ENCODE results near the gene KDM2B. TPM values are rescaled to one million over a fixed set of nuclear protein-coding genes. Genes with fewer than 3 reads are reported as not detected.
A peak's percentile ranks its signal among the peaks of the same experiment; 100 is the strongest.

KDM2B gene
- total RNA-seq, 2 donors from 2014 or later: 43.4 to 47.7 TPM

DNA sequence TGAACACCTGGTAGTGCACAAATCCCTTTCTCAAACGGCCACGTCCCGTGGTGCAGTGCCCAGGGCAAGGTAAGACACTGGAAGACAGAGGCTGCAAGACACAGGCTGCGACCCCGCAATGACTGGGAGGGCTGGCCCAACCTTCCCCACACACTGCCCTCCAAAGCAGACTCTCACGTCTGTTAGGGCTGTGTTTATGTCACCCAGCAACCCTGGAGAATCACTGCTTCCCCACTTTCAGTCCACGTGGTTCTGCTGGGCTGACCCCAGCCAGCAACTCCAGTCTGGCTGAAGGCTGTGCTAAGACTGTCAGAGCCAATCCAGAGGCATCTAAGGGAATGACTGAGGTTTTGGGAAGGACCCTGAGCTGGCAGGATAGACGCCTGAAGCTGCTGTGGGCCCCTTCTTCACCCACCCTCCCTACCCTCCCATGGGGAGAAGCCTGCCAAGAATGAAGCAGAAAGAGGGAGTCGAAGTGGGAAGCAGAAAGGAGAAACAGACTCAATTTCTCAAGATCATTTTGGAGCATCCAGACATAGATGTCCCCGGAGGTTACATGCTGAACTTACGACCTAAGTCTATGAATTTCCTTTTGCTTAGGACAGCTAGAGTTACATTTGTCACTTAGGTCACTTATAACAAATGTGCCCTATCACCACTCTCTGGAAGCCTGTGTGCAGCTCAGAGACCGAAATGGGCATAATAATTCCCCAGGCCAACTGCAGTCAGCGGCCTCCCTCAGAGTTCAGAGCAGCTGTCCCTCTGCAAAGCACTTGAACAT, 11.7 kb downstream of the KDM2B start:
- peaks cover 2 to 11% of the 10 kb centered on the region in 2 donors for H3K36me3 Mint-ChIP-seq (ENCODE audit: insufficient read depth in 2 of 2)
- H3K27ac Mint-ChIP-seq: no peak overlapping the region
- no peaks in the 10 kb centered on the region for H3K27me3 Mint-ChIP-seq (ENCODE audit: low read depth)
- H3K4me3 Mint-ChIP-seq: no peak overlapping the region
- no peaks in the 10 kb centered on the region for H3K9me3 Mint-ChIP-seq
- DNase-seq (no peak), ATAC-seq (replicated peaks in 1 of 2) (no peak)
- H3K4me1 Mint-ChIP-seq (ENCODE audit: low read depth): peaks cover 11% of the 10 kb centered on the region

DNA sequence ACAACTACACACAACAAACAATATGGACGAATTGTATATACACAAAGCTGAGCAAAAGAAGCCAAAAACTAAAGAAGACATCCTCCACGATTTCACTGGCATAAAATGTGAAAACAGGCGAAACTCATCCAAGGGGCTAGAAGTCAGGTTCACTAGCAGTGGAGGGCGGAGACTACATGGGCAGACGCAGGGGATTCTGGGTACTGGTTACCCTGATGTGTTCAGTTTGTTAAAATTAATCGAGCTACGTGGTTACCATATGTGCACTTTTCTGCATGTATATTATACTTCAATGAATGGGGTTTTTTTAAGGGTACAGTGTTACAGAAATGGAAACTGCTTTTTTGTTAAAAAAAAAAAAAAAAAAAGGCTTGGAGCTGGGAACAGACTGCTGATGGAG, 12.3 kb downstream of the KDM2B start:
- no peaks in the 10 kb centered on the region for H3K27me3 Mint-ChIP-seq (ENCODE audit: low read depth)
- DNase-seq (no peak), ATAC-seq (replicated peaks in 1 of 2) (no peak)
- H3K4me1 Mint-ChIP-seq (ENCODE audit: low read depth): peaks cover 11% of the 10 kb centered on the region
- no peak overlapping the region for H3K4me3 Mint-ChIP-seq
- H3K9me3 Mint-ChIP-seq: no peaks in the 10 kb centered on the region
- H3K36me3 Mint-ChIP-seq (ENCODE audit: insufficient read depth in 2 of 2): peaks cover 2 to 11% of the 10 kb centered on the region in 2 donors
- no peak overlapping the region for H3K27ac Mint-ChIP-seq

DNA sequence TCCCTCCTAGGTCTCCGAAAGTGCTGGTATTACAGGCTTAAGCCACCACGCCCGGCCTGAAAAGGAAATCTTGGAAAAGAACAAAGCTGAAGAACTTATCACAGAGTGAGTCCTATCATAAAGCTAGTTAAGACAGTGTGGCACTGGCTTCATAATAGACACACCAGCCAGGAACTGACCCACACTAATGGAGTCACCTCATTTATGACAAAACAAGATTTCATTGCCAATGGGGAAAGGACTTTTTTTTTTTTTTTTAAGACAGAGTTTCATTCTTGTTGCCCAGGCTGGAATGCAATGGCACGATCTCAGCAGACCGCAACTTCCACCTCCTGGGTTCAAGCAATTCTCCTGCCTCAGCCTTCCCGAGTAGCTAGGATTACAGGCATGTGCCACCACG, 15.7 kb downstream of the KDM2B start:
- Mint-ChIP-seq H3K4me1 (ENCODE audit: low read depth) (peaks cover 11% of the 10 kb centered on the region), H3K36me3 (ENCODE audit: insufficient read depth in 2 of 2) (peaks cover 0 to 2% of the 10 kb centered on the region in 2 donors), H3K27me3 (ENCODE audit: low read depth) (no peaks in the 10 kb centered on the region), H3K27ac (no peak overlapping the region), H3K9me3 (no peaks in the 10 kb centered on the region), H3K4me3 (no peak overlapping the region)
- DNase-seq (no peak), ATAC-seq (replicated peaks in 1 of 2) (no peak)

DNA sequence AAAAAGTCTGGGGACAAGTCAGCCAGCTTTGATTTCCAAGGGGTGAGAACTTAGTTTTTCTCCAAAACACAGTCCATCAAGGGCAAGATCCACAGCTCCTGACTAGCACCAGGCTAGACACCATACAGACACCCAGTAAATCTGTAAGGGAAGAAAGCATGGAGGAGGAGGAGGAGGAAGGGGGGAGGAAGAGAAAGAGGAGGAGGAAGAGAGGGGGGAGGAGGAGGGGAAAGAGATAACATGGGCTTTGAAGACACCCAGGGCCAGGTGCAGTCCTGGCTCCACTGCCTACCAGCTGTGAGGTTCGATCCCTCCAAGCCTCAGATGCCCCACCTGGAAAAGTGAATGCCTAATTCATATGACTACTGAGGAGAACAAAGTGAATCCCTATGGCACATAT, 18.3 kb downstream of the KDM2B start:
- DNase-seq (no peak), ATAC-seq (replicated peaks in 1 of 2) (no peak)
- no peak overlapping the region for H3K4me3 Mint-ChIP-seq
- H3K27ac Mint-ChIP-seq: no peak overlapping the region
- H3K9me3 Mint-ChIP-seq: no peaks in the 10 kb centered on the region
- peaks cover 7% of the 10 kb centered on the region for H3K4me1 Mint-ChIP-seq (ENCODE audit: low read depth)
- no peaks in the 10 kb centered on the region for H3K27me3 Mint-ChIP-seq (ENCODE audit: low read depth)
- no peaks in the 10 kb centered on the region for H3K36me3 Mint-ChIP-seq (ENCODE audit: insufficient read depth in 2 of 2)

- ATAC-seq (replicated peaks in 1 of 2) (no peak), DNase-seq (no peak)
- Mint-ChIP-seq H3K9me3 (no peaks in the 10 kb centered on the region), H3K27me3 (ENCODE audit: low read depth) (no peaks in the 10 kb centered on the region), H3K27ac (no peak overlapping the region), H3K36me3 (ENCODE audit: insufficient read depth in 2 of 2) (no peaks in the 10 kb centered on the region), H3K4me3 (no peak overlapping the region), H3K4me1 (ENCODE audit: low read depth) (peaks cover 5% of the 10 kb centered on the region)
These were observed 19.8 kb downstream of the KDM2B start for GRCh38 chr12:121561009-121561395.

DNA sequence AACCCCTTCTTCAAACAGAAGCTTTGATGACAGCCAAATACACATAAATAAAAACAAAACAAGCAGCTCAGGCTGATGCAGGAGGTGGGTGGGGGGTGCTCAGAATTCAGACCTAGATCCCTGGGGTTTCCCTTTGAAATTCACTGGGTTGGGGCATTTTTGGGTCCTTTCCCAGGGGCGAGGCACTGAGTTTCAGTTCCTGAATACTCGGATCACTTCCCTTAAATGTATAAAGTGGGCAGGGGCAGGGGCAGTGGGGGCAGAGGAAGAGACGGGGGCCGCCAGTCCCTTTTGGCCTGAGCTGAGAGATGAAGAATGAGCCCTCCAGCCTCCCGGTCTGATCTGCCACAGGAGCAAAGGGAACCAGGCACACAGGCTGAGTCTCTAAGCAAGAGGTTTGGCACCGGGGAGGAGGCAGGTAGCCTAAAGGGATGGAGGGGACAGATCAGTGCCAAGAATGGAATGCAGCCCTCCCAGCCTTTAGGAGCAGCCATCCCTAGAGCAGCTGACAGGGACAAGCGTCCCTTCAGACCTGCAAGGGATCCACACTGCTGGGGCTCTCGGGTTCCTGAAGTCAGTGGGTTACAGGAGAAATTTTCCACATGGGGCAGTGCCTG, 20.3 kb downstream of the KDM2B start:
- Mint-ChIP-seq H3K36me3 (ENCODE audit: insufficient read depth in 2 of 2) (no peaks in the 10 kb centered on the region), H3K4me3 (no peak overlapping the region), H3K4me1 (ENCODE audit: low read depth) (peaks cover 5% of the 10 kb centered on the region), H3K9me3 (no peaks in the 10 kb centered on the region), H3K27me3 (ENCODE audit: low read depth) (no peaks in the 10 kb centered on the region), H3K27ac (no peak overlapping the region)
- ATAC-seq (replicated peaks in 1 of 2) (no peak), DNase-seq (no peak)

DNA sequence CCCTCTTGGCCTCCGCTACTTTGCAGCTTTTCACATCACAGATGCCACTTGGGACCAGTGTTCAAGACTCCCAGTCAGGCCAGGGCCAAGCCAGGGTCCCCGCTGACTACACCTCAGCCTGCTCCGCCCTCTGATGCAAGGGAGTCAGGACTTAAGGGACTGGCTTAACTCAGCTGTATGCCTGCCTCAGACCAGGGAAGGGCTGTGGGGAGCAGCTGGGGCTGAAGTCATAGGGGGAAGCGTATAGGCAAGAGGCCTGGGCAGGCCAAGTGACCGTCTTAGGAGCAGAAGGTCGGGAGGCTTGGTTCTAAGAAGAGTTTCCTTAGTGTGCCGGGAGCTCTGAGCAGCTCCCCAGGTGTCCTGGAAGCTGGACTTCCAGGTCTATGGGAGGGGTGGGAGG, 21.9 kb downstream of the KDM2B start:
- no peak overlapping the region for H3K4me3 Mint-ChIP-seq
- peak overlapping the region; percentile 27 for H3K27ac Mint-ChIP-seq
- H3K27me3 Mint-ChIP-seq (ENCODE audit: low read depth): no peaks in the 10 kb centered on the region
- no peak for ATAC-seq (replicated peaks in 1 of 2)
- H3K4me1 Mint-ChIP-seq (ENCODE audit: low read depth): peaks cover 5% of the 10 kb centered on the region
- no peaks in the 10 kb centered on the region for H3K9me3 Mint-ChIP-seq
- no peaks in the 10 kb centered on the region for H3K36me3 Mint-ChIP-seq (ENCODE audit: insufficient read depth in 2 of 2)
- DNase-seq: no peak

GRCh38 chr12:121550974-121551634, 29.7 kb downstream of the KDM2B start:
- no peaks in the 10 kb centered on the region for H3K27me3 Mint-ChIP-seq (ENCODE audit: low read depth)
- H3K9me3 Mint-ChIP-seq: no peaks in the 10 kb centered on the region
- no peak for ATAC-seq (replicated peaks in 1 of 2)
- DNase-seq: no peak
- peaks cover 6% of the 10 kb centered on the region for H3K4me1 Mint-ChIP-seq (ENCODE audit: low read depth)
- no peaks in the 10 kb centered on the region for H3K36me3 Mint-ChIP-seq (ENCODE audit: insufficient read depth in 2 of 2)
- H3K27ac Mint-ChIP-seq: no peak overlapping the region
- H3K4me3 Mint-ChIP-seq: no peak overlapping the region

DNA sequence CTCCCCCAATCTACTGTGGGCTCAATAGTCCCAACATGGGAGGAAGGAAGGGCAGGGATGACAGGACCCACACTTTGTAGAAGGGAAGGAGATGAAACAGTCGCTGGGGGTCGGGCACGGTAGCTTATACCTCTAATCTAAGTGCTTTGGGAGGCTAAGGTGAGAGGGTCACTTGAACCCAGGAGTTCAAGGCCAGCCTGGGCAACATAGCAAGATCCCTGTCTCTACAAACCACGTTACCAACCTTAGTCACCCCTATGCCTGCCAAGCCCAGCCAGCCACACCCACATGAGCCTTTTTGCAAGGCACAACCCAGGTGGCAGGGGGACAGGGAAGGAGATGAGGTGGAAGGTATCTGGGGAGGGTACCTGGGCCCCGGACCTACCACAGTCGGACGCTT, 31.7 kb downstream of the KDM2B start:
- Mint-ChIP-seq H3K27me3 (ENCODE audit: low read depth) (no peaks in the 10 kb centered on the region), H3K4me3 (no peak overlapping the region), H3K36me3 (ENCODE audit: insufficient read depth in 2 of 2) (no peaks in the 10 kb centered on the region), H3K27ac (no peak overlapping the region), H3K4me1 (ENCODE audit: low read depth) (peaks cover 6% of the 10 kb centered on the region), H3K9me3 (no peaks in the 10 kb centered on the region)
- ATAC-seq (replicated peaks in 1 of 2) (no peak), DNase-seq (no peak)

GRCh38 chr12:121545480-121545879, 35.3 kb downstream of the KDM2B start:
- no peak overlapping the region for H3K4me3 Mint-ChIP-seq
- H3K9me3 Mint-ChIP-seq: no peaks in the 10 kb centered on the region
- no peak overlapping the region for H3K27ac Mint-ChIP-seq
- peaks cover 8% of the 10 kb centered on the region for H3K4me1 Mint-ChIP-seq (ENCODE audit: low read depth)
- no peaks in the 10 kb centered on the region for H3K36me3 Mint-ChIP-seq (ENCODE audit: insufficient read depth in 2 of 2)
- DNase-seq: no peak
- no peaks in the 10 kb centered on the region for H3K27me3 Mint-ChIP-seq (ENCODE audit: low read depth)
- no peak for ATAC-seq (replicated peaks in 1 of 2)

GRCh38 chr12:121543786-121544185, 37.0 kb downstream of the KDM2B start:
- Mint-ChIP-seq H3K27me3 (ENCODE audit: low read depth) (no peaks in the 10 kb centered on the region), H3K27ac (no peak overlapping the region), H3K9me3 (no peaks in the 10 kb centered on the region), H3K36me3 (ENCODE audit: insufficient read depth in 2 of 2) (no peaks in the 10 kb centered on the region), H3K4me1 (ENCODE audit: low read depth) (peaks cover 12% of the 10 kb centered on the region), H3K4me3 (no peak overlapping the region)
- ATAC-seq (replicated peaks in 1 of 2) (no peak), DNase-seq (no peak)

DNA sequence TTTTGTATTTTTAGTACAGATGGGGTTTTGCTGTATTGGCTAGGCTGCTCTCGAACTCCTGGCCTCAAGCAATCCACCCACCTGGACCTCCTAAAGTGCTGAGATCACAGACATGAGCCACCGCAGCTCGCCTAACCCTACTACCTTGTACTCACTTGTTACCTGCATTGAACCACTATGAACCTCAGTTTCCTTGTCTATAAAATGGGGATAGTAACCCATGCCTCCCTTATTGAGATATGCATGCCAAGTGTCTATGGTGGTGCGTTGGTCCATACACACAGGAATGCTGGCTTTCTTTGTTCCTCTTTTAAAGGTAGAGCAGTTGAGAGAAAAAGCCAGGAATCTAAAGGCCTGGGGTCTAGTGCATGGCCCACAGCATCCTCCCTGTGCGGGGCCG, 40.9 kb downstream of the KDM2B start:
- no peak for ATAC-seq (replicated peaks in 1 of 2)
- Mint-ChIP-seq H3K27me3 (ENCODE audit: low read depth) (no peaks in the 10 kb centered on the region), H3K4me1 (ENCODE audit: low read depth) (peaks cover 39% of the 10 kb centered on the region), H3K4me3 (no peak overlapping the region), H3K36me3 (ENCODE audit: insufficient read depth in 2 of 2) (no peaks in the 10 kb centered on the region), H3K9me3 (no peaks in the 10 kb centered on the region), H3K27ac (no peak overlapping the region)
- DNase-seq: no peak

- peak overlapping the region; percentile 87 for H3K27ac Mint-ChIP-seq
- H3K4me3 Mint-ChIP-seq: peak overlapping the region; percentile 77 to 93
- H3K4me1 Mint-ChIP-seq (ENCODE audit: low read depth): peaks cover 50% of the 10 kb centered on the region
- H3K9me3 Mint-ChIP-seq: no peaks in the 10 kb centered on the region
- ATAC-seq (replicated peaks in 1 of 2): no peak
- no peaks in the 10 kb centered on the region for H3K36me3 Mint-ChIP-seq (ENCODE audit: insufficient read depth in 2 of 2)
- H3K27me3 Mint-ChIP-seq (ENCODE audit: low read depth): no peaks in the 10 kb centered on the region
- DNase-seq: no peak
These were observed 42.1 kb downstream of the KDM2B start for GRCh38 chr12:121538699-121539061.

Data from activated T-cell treated with anti-CD3 and anti-CD28 coated beads, Interleukin-2, amount 50 U/mL, for 72 hours (primary cell).